Stimulated activated CD4-positive, alpha-beta T cell treated with anti-CD3 and anti-CD28 coated beads, Interleukin-2, amount 100 ng/mL, for 24 hours (primary cell): ENCODE results near the gene TMEM208.

Experiments used
- DNase-seq, 2 donors: peaks; one replicate each; pipeline ENCODE4 v3.0.0-alpha.2; 2020

The TMEM208 gene

GRCh38 chr16:67210069-67210937 lies 16.6 kb upstream of the TMEM208 start:
- no peak for DNase-seq

GRCh38 chr16:67211674-67212073 lies 15.3 kb upstream of the TMEM208 start:
- no peak for DNase-seq

- no peak for DNase-seq
Observed at GRCh38 chr16:67212766-67213165, 14.2 kb upstream of the TMEM208 start.

GRCh38 chr16:67213197-67214019 lies 13.5 kb upstream of the TMEM208 start:
- no peak for DNase-seq

- DNase-seq: no peak
Observed at GRCh38 chr16:67215706-67216105, 11.2 kb upstream of the TMEM208 start.

- no peak for DNase-seq
Observed at GRCh38 chr16:67216612-67217490, 10.1 kb upstream of the TMEM208 start.

GRCh38 chr16:67223992-67224391 lies 2.9 kb upstream of the TMEM208 start:
- no peak for DNase-seq

- DNase-seq: no peak
Observed at GRCh38 chr16:67226295-67226803, 581 bp upstream of the TMEM208 start.

- DNase-seq: no peak
Observed at GRCh38 chr16:67227567-67227921, 614 bp downstream of the TMEM208 start.

GRCh38 chr16:67228034-67228785 lies 1.3 kb downstream of the TMEM208 start:
- no peak for DNase-seq

- DNase-seq: no peak
Observed at GRCh38 chr16:67228905-67229304, 2.0 kb downstream of the TMEM208 start.

- DNase-seq: no peak
Observed at GRCh38 chr16:67229906-67230808, 3.2 kb downstream of the TMEM208 start.

GRCh38 chr16:67230809-67231660 lies 4.1 kb downstream of the TMEM208 start:
- DNase-seq: no peak

- no peak for DNase-seq
Observed at GRCh38 chr16:67233596-67233995, 6.7 kb downstream of the TMEM208 start.

- DNase-seq: no peak
Observed at GRCh38 chr16:67234180-67234597, 7.3 kb downstream of the TMEM208 start.

GRCh38 chr16:67235816-67236562 lies 9.1 kb downstream of the TMEM208 start:
- DNase-seq: peak in 1 of 2 donors; percentile 61

- peak; percentile 81 to 83 for DNase-seq
Observed at GRCh38 chr16:67236563-67237395, 9.8 kb downstream of the TMEM208 start.
